Sigmoid colon (tissue), 4 donors: ENCODE measurements around the gene DRAXIN.

Experiments
- CTCF ChIP-seq, 4 experiments: fragments of 450-650 bp in 3 of 4; fragments of 200-600 bp in 1 of 4; IDR thresholded peaks; one replicate each; pipeline ENCODE4 v1.5.1; 2016 to 2019; ENCODE audit warnings: antibody characterized with exemption in 4 of 4, mild to moderate bottlenecking in 3 of 4, moderate library complexity in 2 of 4
- EP300 ChIP-seq, 4 donors: sonication (generic); formaldehyde crosslinking; IDR thresholded peaks; one replicate each; pipeline ENCODE4 v1.6.1; 2017; ENCODE audit warnings: antibody characterized with exemption in 4 of 4
- POLR2A ChIP-seq, 2 donors: fragments of 450-650 bp; IDR thresholded peaks; one replicate each; pipeline ENCODE4 v1.6.1; 2016; ENCODE audit warnings: antibody characterized with exemption in 2 of 2, mild to moderate bottlenecking in 2 of 2, moderate library complexity in 2 of 2

- no peak for TF ChIP-seq EP300 (IDR thresholded peaks at IDR 0.05)
- no peak for TF ChIP-seq CTCF (IDR thresholded peaks at IDR 0.05)
- TF ChIP-seq POLR2A (IDR thresholded peaks at IDR 0.05), result no peak
Observed at GRCh38 chr1:11678442-11678841, 13.1 kb upstream of the DRAXIN start.
